ENCODE measurements around the gene PDZD7. TPM values are rescaled to one million over a fixed set of nuclear protein-coding genes. Genes with fewer than 3 reads are reported as not detected.

PDZD7 gene
- total and polyA plus RNA-seq, 8 donors = 0.20 to 2.4 (median 0.76) TPM; not detected in 4

DNA sequence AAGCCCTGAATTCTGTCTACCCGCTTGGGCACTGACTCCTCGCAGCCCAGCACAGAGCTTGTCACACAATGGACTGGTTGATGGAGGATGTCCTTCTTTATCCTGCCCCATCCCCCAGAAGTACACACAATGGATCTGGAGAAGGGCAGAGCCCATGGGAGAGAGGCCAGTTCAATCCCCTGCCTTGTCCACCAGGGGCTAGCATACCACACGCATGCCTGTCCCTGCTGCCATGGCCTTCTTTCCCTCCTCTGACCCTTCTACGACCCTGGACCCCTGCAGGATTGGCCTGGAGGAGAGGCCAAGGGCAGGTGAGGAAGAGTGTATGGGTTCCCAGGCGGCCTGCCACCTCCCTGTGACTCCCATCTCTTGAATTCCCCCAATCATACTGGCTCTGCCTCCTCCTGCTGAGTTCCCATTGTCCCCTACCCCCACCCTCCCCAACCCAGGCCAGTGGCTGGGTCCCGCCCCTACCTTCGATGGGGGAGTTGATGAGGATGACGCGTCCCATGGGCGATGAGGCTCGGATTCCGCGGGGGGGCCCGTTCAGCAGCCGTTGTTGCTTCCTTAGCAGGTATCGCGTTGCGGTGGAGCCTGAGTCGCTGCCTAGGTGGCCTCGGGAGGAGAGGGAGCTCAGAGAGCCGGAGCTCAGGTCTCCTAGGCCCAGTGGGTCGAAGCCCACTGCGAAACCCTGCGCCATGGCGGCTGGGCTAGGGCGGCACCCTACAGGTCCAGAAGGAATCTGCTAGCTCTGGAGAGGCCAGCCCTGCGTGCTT, 1.2 kb downstream of the PDZD7 start:
- TF ChIP-seq POLR2AphosphoS5 (IDR thresholded peaks at IDR 0.05) = no peak
- no peak for TF ChIP-seq POLR2A (IDR thresholded peaks at IDR 0.05)
- TF ChIP-seq, protein P1, sequence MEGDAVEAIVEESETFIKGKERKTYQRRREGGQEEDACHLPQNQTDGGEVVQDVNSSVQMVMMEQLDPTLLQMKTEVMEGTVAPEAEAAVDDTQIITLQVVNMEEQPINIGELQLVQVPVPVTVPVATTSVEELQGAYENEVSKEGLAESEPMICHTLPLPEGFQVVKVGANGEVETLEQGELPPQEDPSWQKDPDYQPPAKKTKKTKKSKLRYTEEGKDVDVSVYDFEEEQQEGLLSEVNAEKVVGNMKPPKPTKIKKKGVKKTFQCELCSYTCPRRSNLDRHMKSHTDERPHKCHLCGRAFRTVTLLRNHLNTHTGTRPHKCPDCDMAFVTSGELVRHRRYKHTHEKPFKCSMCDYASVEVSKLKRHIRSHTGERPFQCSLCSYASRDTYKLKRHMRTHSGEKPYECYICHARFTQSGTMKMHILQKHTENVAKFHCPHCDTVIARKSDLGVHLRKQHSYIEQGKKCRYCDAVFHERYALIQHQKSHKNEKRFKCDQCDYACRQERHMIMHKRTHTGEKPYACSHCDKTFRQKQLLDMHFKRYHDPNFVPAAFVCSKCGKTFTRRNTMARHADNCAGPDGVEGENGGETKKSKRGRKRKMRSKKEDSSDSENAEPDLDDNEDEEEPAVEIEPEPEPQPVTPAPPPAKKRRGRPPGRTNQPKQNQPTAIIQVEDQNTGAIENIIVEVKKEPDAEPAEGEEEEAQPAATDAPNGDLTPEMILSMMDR (IDR thresholded peaks at IDR 0.05) = no peak
- no peak for TF ChIP-seq EP300 (IDR thresholded peaks at IDR 0.05)

DNA sequence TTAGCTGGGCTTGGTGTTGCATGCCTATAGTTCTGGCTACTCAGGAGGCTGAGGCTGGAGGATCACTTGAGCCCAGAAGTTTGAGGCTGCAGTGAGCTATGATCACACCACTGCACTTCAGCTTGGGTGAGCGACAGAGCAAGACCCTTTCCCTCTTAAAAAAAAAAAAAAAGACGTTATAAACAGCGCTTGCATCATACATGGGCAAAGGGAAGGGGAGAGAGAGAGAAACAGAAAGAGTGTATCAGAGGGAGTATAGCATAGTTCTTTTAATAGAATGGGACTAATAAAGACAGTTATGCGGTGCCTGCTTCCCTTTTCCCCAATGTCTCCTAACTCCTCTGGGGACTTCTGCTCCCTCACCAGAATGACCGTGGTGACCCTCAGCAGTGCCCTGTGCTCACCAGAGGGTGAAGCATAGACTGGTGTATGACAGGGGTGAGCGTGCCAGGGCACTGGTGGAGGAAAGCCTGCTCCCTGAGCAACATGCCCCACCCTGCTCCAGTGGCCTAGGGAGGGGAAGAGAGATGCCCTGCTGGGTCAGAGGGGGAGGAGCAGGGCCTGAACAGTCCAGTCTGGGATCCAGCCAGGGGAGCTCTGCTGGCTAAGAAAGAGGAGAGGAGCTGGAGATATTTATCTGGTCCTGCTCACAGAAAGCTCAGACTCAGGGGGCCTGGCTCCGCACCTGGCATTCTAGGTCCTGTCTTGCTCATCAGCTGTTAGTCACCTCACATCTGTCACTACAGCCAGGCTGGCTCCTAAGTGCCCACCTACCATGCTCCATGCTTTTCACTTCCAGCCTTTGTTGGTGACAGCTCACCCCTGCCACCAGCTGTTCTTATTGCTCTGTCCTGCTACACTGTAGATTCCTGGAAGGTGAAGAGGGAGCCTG, 2.2 kb downstream of the PDZD7 start:
- Histone ChIP-seq H3K27me3 (peaks cover 0 to 18% (median 2%) of the 10 kb centered on the region in 3 donors), H3K4me1 (peaks cover 19 to 34% (median 29%) of the 10 kb centered on the region in 4 donors), H3K36me3 (no peaks in the 10 kb centered on the region), H3K27ac (no peak overlapping the region), H3K4me3 (no peak overlapping the region), H3K9me3 (no peaks in the 10 kb centered on the region)
- WGBS, 5 donors = 70 to 82% (median 80%) methylated on average over 7 of the region's 7 CpGs
- TF ChIP-seq, protein P1 (IDR thresholded peaks at IDR 0.05) = no peak
- no peak for TF ChIP-seq POLR2A (IDR thresholded peaks at IDR 0.05)
- no peak for TF ChIP-seq POLR2AphosphoS5 (IDR thresholded peaks at IDR 0.05)
- no peak for TF ChIP-seq EP300 (IDR thresholded peaks at IDR 0.05)
- no peak for DNase-seq
- intact Hi-C loops (cut with DNase I; ENCODE audit: low total_unique reads) = no loop called here

More for the DNA sequence above, 1.2 kb downstream of the PDZD7 start:
- intact Hi-C loops (cut with DNase I; ENCODE audit: low total_unique reads) = no loop called here
- H3K27me3 ChIP-seq = peaks cover 0 to 18% (median 2%) of the 10 kb centered on the region in 3 donors
- H3K36me3 ChIP-seq = peaks cover 0 to 4% (median 1%) of the 10 kb centered on the region in 4 donors
- H3K4me1 ChIP-seq = peaks cover 19 to 40% (median 31%) of the 10 kb centered on the region in 4 donors
- 60 to 67% (median 63%) methylated on average over 22 to 27 of the region's 27 CpGs for WGBS, 5 donors
- H3K27ac ChIP-seq = no peak overlapping the region
- H3K9me3 ChIP-seq = no peaks in the 10 kb centered on the region
- DNase-seq = no peak
- no peak overlapping the region for H3K4me3 ChIP-seq

- intact Hi-C loops (cut with DNase I; ENCODE audit: low total_unique reads) = no loop called here
- H3K4me3 ChIP-seq = no peak overlapping the region
- no peak for DNase-seq
- H3K4me1 ChIP-seq = peaks cover 7 to 21% (median 15%) of the 10 kb centered on the region in 4 donors
- peaks cover 0 to 18% (median 2%) of the 10 kb centered on the region in 3 donors for H3K27me3 ChIP-seq
- H3K36me3 ChIP-seq = no peaks in the 10 kb centered on the region
- TF ChIP-seq POLR2A (IDR thresholded peaks at IDR 0.05) = no peak
- TF ChIP-seq EP300 (IDR thresholded peaks at IDR 0.05) = no peak
- TF ChIP-seq, protein P1 (IDR thresholded peaks at IDR 0.05) = no peak
- no peak for TF ChIP-seq POLR2AphosphoS5 (IDR thresholded peaks at IDR 0.05)
- no peak overlapping the region for H3K27ac ChIP-seq
- WGBS, 5 donors = 76 to 81% (median 78%) methylated on average over 10 of the region's 10 CpGs
- no peaks in the 10 kb centered on the region for H3K9me3 ChIP-seq
Measured at GRCh38 chr10:101027106-101027720, 3.7 kb downstream of the PDZD7 start.

Data from stomach (tissue), 9 donors.